Endothelial cell of umbilical vein (primary cell): ENCODE results near the gene APOC3. TPM values are rescaled to one million over a fixed set of nuclear protein-coding genes. Genes with fewer than 3 reads are reported as not detected.
"Not testable (repeated sequence)": the region's sequence is repeated elsewhere in the genome, so short reads cannot be mapped to it uniquely, and the experiment has no call there.

ENCODE experiments used
- BruUV-seq: library from RNA; stranded (reverse); fragments of 400-500 nt; replicated peaks from 2 replicates; lab custom pipeline; 2021; lab: Mats Ljungman, UMichigan
- CTCF ChIA-PET: fragments of 300-600, 350-600 bp; sonication (Branson Sonifier 250); formaldehyde crosslinking; loops from one replicate; lab custom pipeline; 2021; ENCODE audit warnings: antibody characterized with exemption, inconsistent platforms; lab: Charles Lee
- POLR2A ChIA-PET: fragments of 300-600, 350-600 bp; sonication (Branson Sonifier 250); formaldehyde crosslinking; loops from one replicate; lab custom pipeline; 2021; ENCODE audit warnings: antibody characterized with exemption, inconsistent platforms; lab: Charles Lee
- DNase-seq: peaks from one replicate; pipeline ENCODE4 v3.0.0-alpha.2; 2011; ENCODE audit warnings: low read depth, low spot score
- FAIRE-seq: peaks from 2 replicates; lab custom pipeline; 2011; peaks lifted over from hg19 to GRCh38; lab: Jason Lieb, UNC
- H2AFZ ChIP-seq: 2 replicates; pipeline ENCODE4 v1.6.0; 2012; ENCODE audit warnings: low read depth, low read length, control low read depth, inconsistent platforms
- H3K27ac ChIP-seq: 2 replicates; pipeline ENCODE4 v1.5.1; 2011; ENCODE audit warnings: low read depth, mild to moderate bottlenecking, control low read depth, low read length, moderate library complexity; ENCODE audit not compliant: insufficient read depth
- H3K27me3 ChIP-seq, 2 experiments: 2 replicates each; pipeline versions ENCODE4 v1.6.0 to v1.6.1; 2011; ENCODE audit warnings: low read length in 2 of 2, mixed read lengths in 1 of 2; ENCODE audit not compliant: control insufficient read depth in 2 of 2, insufficient read depth in 2 of 2
- H3K36me3 ChIP-seq, 2 experiments: 2 replicates in 1 of 2; 3 replicates in 1 of 2; pipeline ENCODE4 v1.5.1; 2011; ENCODE audit warnings: low read length in 2 of 2, mild to moderate bottlenecking in 1 of 2, moderate library complexity in 1 of 2; ENCODE audit not compliant: control insufficient read depth in 2 of 2, insufficient read depth in 2 of 2; ENCODE audit errors: extremely low read depth in 1 of 2
- H3K4me1 ChIP-seq: 3 replicates; pipeline ENCODE4 v1.5.1; 2011; ENCODE audit warnings: mild to moderate bottlenecking, low read length; ENCODE audit not compliant: control insufficient read depth, insufficient read depth; ENCODE audit errors: extremely low read depth
- H3K4me2 ChIP-seq: 2 replicates; pipeline ENCODE4 v1.6.1; 2011; ENCODE audit warnings: low read length, control low read depth, mixed read lengths; ENCODE audit not compliant: insufficient read depth
- H3K4me3 ChIP-seq, 3 experiments: fragments of 200-600 bp in 1 of 3; sonication (generic), shearing (Covaris generic) in 1 of 3; replicated peaks in 1 of 3; 2 replicates each; pipeline ENCODE4 v1.5.1; 2011 to 2016; ENCODE audit warnings: control low read depth in 3 of 3, low read length in 3 of 3, mild to moderate bottlenecking in 2 of 3, inconsistent platforms in 1 of 3, low read depth in 1 of 3, moderate library complexity in 1 of 3; ENCODE audit not compliant: insufficient read depth in 1 of 3
- H3K79me2 ChIP-seq: 2 replicates; pipeline ENCODE4 v1.6.0; 2012; ENCODE audit warnings: low read length, inconsistent platforms; ENCODE audit not compliant: control insufficient read depth, insufficient read depth
- H3K9ac ChIP-seq: replicated peaks from 2 replicates; pipeline ENCODE3; 2011; ENCODE audit warnings: low read length, control low read depth; ENCODE audit not compliant: insufficient read depth; ENCODE audit errors: extremely low read depth
- H3K9me1 ChIP-seq: replicated peaks from 3 replicates; pipeline ENCODE4 v1.6.0; 2011; ENCODE audit warnings: mild to moderate bottlenecking, low read length; ENCODE audit not compliant: control insufficient read depth, insufficient read depth; ENCODE audit errors: extremely low read depth
- H3K9me3 ChIP-seq: replicated peaks from 2 replicates; pipeline ENCODE4 v1.5.1; 2012; ENCODE audit warnings: low read length, inconsistent platforms; ENCODE audit not compliant: control insufficient read depth, insufficient read depth
- H4K20me1 ChIP-seq: replicated peaks from 2 replicates; pipeline ENCODE3; 2011; ENCODE audit warnings: mild to moderate bottlenecking, low read length; ENCODE audit not compliant: control insufficient read depth, insufficient read depth; ENCODE audit errors: extremely low read depth
- EZH2 ChIP-seq: IDR thresholded peaks from 2 replicates; pipeline ENCODE4 v1.6.1; 2012; ENCODE audit warnings: borderline replicate concordance, low read depth, mild to moderate bottlenecking, moderate library complexity, low read length, inconsistent platforms; ENCODE audit not compliant: severe bottlenecking
- FOS ChIP-seq: IDR thresholded peaks from 2 replicates; pipeline ENCODE4 v1.6.1; 2011; ENCODE audit warnings: mild to moderate bottlenecking, low read length, moderate library complexity, borderline replicate concordance; ENCODE audit not compliant: insufficient read depth
- GATA2 ChIP-seq: IDR thresholded peaks from 2 replicates; pipeline ENCODE4 v1.7.0; 2011; ENCODE audit warnings: low read depth, mild to moderate bottlenecking, moderate library complexity, mixed read lengths, low read length; ENCODE audit not compliant: insufficient read length, insufficient read depth
- JUN ChIP-seq: IDR thresholded peaks from 2 replicates; pipeline ENCODE4 v1.6.1; 2011; ENCODE audit warnings: borderline replicate concordance, low read depth; ENCODE audit not compliant: insufficient read length, insufficient read depth
- MYC ChIP-seq: IDR thresholded peaks from one replicate; pipeline ENCODE4 v1.6.1; 2011; ENCODE audit warnings: mild to moderate bottlenecking, low read depth, low read length
- POLR2A ChIP-seq: IDR thresholded peaks from 2 replicates; pipeline ENCODE4 v1.6.1; 2012; ENCODE audit warnings: low read depth, mild to moderate bottlenecking, control low read depth, low read length
- POLR2AphosphoS5 ChIP-seq: IDR thresholded peaks from 2 replicates; pipeline ENCODE4 v1.6.1; 2012; ENCODE audit warnings: low read depth, mild to moderate bottlenecking, control low read depth, low read length, moderate library complexity; ENCODE audit not compliant: insufficient read depth
- dilution Hi-C: fragments of 300-500 bp; cut with MboI; formaldehyde crosslinking; loops from one replicate; pipeline ENCODE4 v1.15.0; 2019; ENCODE audit warnings: low sequenced_read_pairs; ENCODE audit not compliant: extremely low pct_ligation_motif_present
- intact Hi-C: fragments of 100-400 bp; cut with micrococcal nuclease; formaldehyde crosslinking; loops from one replicate; pipeline ENCODE4 v1.10.0; 2022
- polyA plus RNA-seq, 4 experiments: library from polyadenylated mRNA; depleted of rRNA in 3 of 4; stranded (reverse) in 3 of 4; unstranded in 1 of 4; fragments of >200 nt; gene quantifications; 2 replicates each; pipeline versions ENCODE4 v1.2.1 to v1.2.3, GENCODE V29; 2011 to 2012; ENCODE audit warnings: missing spikeins in 1 of 4
- total RNA-seq: library from RNA; stranded (reverse); gene quantifications from 2 replicates; pipeline ENCODE4 v1.2.3, GENCODE V29; 2021
- TF ChIP-seq, protein P1 (sequence below): IDR thresholded peaks from 2 replicates; pipeline ENCODE4 v1.6.1; 2011; ENCODE audit not compliant: insufficient read depth, insufficient read length
- TF ChIP-seq, protein P2 (sequence below), 2 donors: IDR thresholded peaks; 1 replicate in 1 of 2; 2 replicates in 1 of 2; pipeline ENCODE4 v1.5.1; 2011; ENCODE audit warnings: low read length in 2 of 2, mild to moderate bottlenecking in 2 of 2, moderate library complexity in 2 of 2, control low read depth in 1 of 2, inconsistent platforms in 1 of 2, low read depth in 1 of 2; ENCODE audit not compliant: insufficient read depth in 1 of 2; ENCODE audit errors: extremely low read depth in 1 of 2

The APOC3 gene
- total and polyA plus RNA-seq, 2 donors (not counting 3 experiments of a cell fraction or from before 2014, with no cell fraction given) = not detected

DNA sequence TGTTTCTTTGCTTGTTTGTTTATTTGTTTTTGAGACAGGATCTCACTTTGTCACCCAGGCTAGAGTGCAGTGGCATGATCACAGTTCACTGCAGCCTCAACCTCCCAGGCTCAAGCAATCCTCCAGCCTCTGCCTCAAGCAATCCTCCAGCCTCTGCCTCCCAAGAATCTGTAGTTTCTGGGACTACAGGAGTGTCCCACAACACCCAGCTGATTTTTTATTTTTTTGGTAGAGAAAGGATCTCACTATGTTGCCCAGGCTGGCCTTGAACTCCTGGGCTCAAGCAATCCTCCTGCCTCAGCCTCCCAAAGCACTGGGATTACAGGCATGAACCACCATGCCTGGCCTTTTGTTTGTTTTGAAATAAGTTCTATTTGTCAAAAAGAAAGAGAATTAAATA lies 28.0 kb upstream of the APOC3 start:
- H3K9me1 ChIP-seq, dilution Hi-C loops, POLR2A ChIA-PET, DNase-seq, H2AFZ ChIP-seq, FAIRE-seq, H3K4me2 ChIP-seq, H3K9ac ChIP-seq, H4K20me1 ChIP-seq, BruUV-seq, H3K9me3 ChIP-seq, H3K27me3 ChIP-seq, H3K36me3 ChIP-seq, H3K27ac ChIP-seq, intact Hi-C loops, H3K79me2 ChIP-seq, H3K4me3 ChIP-seq, H3K4me1 ChIP-seq: not testable (repeated sequence)
- CTCF ChIA-PET = interaction anchor here (2.9 kb wide), 1 partner anchor 10 kb away, joined by 14 read pairs; the partner anchor contains the start of gene APOA5

DNA sequence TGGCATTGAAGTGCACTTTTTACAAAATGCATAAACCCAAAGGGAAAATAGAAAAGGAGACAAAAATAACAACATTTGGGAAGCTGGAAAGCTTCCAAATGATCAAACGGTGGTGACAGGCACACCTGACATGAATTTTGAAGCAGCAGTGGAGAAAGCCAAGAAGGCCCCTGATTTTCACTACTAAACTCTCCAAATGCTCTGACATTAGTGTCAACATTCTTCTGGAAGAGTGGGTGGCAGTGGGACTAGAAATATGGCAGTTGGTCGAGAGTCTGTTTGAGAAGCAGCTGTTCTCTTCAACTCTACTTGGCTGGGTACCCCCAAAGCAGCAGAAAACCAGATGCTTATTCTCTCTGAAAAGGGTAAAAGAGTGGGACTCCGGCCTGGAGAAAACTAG lies 25.7 kb upstream of the APOC3 start:
- DNase-seq (no peak), FAIRE-seq (no peak)
- no TSS peak for BruUV-seq
- Histone ChIP-seq H3K4me1 (no peaks in the 10 kb centered on the region), H3K27ac (no peak overlapping the region), H4K20me1 (no peaks in the 10 kb centered on the region), H3K4me2 (no peak overlapping the region), H3K27me3 (peaks cover 5 to 7% of the 10 kb centered on the region in 2 experiments), H3K9me1 (no peaks in the 10 kb centered on the region), H3K36me3 (no peaks in the 10 kb centered on the region), H3K9ac (no peak overlapping the region), H3K4me3 (no peak overlapping the region), H2AFZ (no peak overlapping the region), H3K9me3 (no peaks in the 10 kb centered on the region), H3K79me2 (no peaks in the 10 kb centered on the region)
- TF ChIP-seq, protein P1, sequence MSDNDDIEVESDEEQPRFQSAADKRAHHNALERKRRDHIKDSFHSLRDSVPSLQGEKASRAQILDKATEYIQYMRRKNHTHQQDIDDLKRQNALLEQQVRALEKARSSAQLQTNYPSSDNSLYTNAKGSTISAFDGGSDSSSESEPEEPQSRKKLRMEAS = no peak
- TF ChIP-seq GATA2 (no peak), EZH2 (no peak), POLR2AphosphoS5 (no peak), JUN (no peak), POLR2A (no peak), MYC (no peak), FOS (no peak)
- TF ChIP-seq, protein P2, sequence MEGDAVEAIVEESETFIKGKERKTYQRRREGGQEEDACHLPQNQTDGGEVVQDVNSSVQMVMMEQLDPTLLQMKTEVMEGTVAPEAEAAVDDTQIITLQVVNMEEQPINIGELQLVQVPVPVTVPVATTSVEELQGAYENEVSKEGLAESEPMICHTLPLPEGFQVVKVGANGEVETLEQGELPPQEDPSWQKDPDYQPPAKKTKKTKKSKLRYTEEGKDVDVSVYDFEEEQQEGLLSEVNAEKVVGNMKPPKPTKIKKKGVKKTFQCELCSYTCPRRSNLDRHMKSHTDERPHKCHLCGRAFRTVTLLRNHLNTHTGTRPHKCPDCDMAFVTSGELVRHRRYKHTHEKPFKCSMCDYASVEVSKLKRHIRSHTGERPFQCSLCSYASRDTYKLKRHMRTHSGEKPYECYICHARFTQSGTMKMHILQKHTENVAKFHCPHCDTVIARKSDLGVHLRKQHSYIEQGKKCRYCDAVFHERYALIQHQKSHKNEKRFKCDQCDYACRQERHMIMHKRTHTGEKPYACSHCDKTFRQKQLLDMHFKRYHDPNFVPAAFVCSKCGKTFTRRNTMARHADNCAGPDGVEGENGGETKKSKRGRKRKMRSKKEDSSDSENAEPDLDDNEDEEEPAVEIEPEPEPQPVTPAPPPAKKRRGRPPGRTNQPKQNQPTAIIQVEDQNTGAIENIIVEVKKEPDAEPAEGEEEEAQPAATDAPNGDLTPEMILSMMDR (IDR thresholded peaks at IDR 0.05; ENCODE audit: extremely low read depth in 1 of 2, insufficient read depth in 1 of 2, low read depth in 1 of 2, low read length in 2 of 2) = no peak
- intact Hi-C loops (no loop called here), dilution Hi-C loops (no loop called here)
- ChIA-PET POLR2A (no interaction called here), CTCF (interaction anchor here (0.9 kb wide), 1 partner anchor 13 kb away, joined by 3 read pairs; the partner anchor contains the start of gene APOA5)
